ENCODE results near the gene FOCAD. TPM values are rescaled to one million over a fixed set of nuclear protein-coding genes. Genes with fewer than 3 reads are reported as not detected.

FOCAD gene
- total RNA-seq, 1 donor from 2014 or later: 104 TPM

- Mint-ChIP-seq H3K36me3 (ENCODE audit: unreplicated experiment) (no peaks in the 10 kb centered on the region), H3K4me1 (ENCODE audit: low read depth, unreplicated experiment) (no peaks in the 10 kb centered on the region), H3K27ac (ENCODE audit: unreplicated experiment) (no peak overlapping the region), H3K4me3 (ENCODE audit: unreplicated experiment) (no peak overlapping the region), H3K9me3 (ENCODE audit: unreplicated experiment) (no peaks in the 10 kb centered on the region), H3K27me3 (ENCODE audit: unreplicated experiment) (no peaks in the 10 kb centered on the region)
- no peak for TF ChIP-seq CTCF (IDR thresholded peaks at IDR 0.05; ENCODE audit: partially characterized antibody, unreplicated experiment)
- no peak for DNase-seq
These were observed 50.2 kb downstream of the FOCAD start for GRCh38 chr9:20734275-20734674.

GRCh38 chr9:20740304-20740703 lies 56.2 kb downstream of the FOCAD start:
- no peaks in the 10 kb centered on the region for H3K27me3 Mint-ChIP-seq (ENCODE audit: unreplicated experiment)
- DNase-seq: no peak
- no peak for TF ChIP-seq CTCF (IDR thresholded peaks at IDR 0.05; ENCODE audit: partially characterized antibody, unreplicated experiment)
- H3K36me3 Mint-ChIP-seq (ENCODE audit: unreplicated experiment): no peaks in the 10 kb centered on the region
- H3K9me3 Mint-ChIP-seq (ENCODE audit: unreplicated experiment): peaks cover 2% of the 10 kb centered on the region
- H3K4me1 Mint-ChIP-seq (ENCODE audit: low read depth, unreplicated experiment): no peaks in the 10 kb centered on the region
- H3K27ac Mint-ChIP-seq (ENCODE audit: unreplicated experiment): no peak overlapping the region
- H3K4me3 Mint-ChIP-seq (ENCODE audit: unreplicated experiment): no peak overlapping the region

GRCh38 chr9:20740929-20741582 lies 57.0 kb downstream of the FOCAD start:
- TF ChIP-seq CTCF (IDR thresholded peaks at IDR 0.05; ENCODE audit: partially characterized antibody, unreplicated experiment): no peak
- H3K27me3 Mint-ChIP-seq (ENCODE audit: unreplicated experiment): no peaks in the 10 kb centered on the region

DNA sequence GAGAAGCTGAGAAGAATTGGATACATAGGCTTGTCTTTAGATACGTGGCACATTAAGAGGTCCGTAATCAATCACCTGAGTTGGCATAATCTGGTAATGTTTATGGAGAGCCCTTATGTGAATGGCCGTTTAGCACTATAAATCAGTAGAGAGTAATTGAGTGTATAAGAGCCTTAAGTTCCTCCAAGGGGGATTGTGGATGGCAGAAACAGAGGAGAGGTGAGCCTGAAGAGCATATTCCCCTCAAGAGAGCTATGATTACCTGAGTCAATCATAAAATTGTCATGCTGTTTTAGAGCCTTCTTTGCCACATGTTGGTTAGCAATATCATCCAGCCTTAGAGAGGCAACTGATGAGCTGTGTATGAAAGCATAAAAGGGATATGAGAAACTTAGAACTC lies 58.8 kb downstream of the FOCAD start:
- H3K4me3 Mint-ChIP-seq (ENCODE audit: unreplicated experiment): no peak overlapping the region
- peaks cover 5% of the 10 kb centered on the region for H3K4me1 Mint-ChIP-seq (ENCODE audit: low read depth, unreplicated experiment)
- peaks cover 2% of the 10 kb centered on the region for H3K9me3 Mint-ChIP-seq (ENCODE audit: unreplicated experiment)
- no peak for DNase-seq
- no peaks in the 10 kb centered on the region for H3K27me3 Mint-ChIP-seq (ENCODE audit: unreplicated experiment)
- no peak for TF ChIP-seq CTCF (IDR thresholded peaks at IDR 0.05; ENCODE audit: partially characterized antibody, unreplicated experiment)
- no peak overlapping the region for H3K27ac Mint-ChIP-seq (ENCODE audit: unreplicated experiment)
- no peaks in the 10 kb centered on the region for H3K36me3 Mint-ChIP-seq (ENCODE audit: unreplicated experiment)

More at GRCh38 chr9:20740929-20741582, 57.0 kb downstream of the FOCAD start:
- no peak overlapping the region for H3K27ac Mint-ChIP-seq (ENCODE audit: unreplicated experiment)
- H3K4me1 Mint-ChIP-seq (ENCODE audit: low read depth, unreplicated experiment): peaks cover 5% of the 10 kb centered on the region
- H3K4me3 Mint-ChIP-seq (ENCODE audit: unreplicated experiment): no peak overlapping the region
- no peaks in the 10 kb centered on the region for H3K36me3 Mint-ChIP-seq (ENCODE audit: unreplicated experiment)
- DNase-seq: no peak
- peaks cover 2% of the 10 kb centered on the region for H3K9me3 Mint-ChIP-seq (ENCODE audit: unreplicated experiment)

GRCh38 chr9:20744036-20744630 lies 60.1 kb downstream of the FOCAD start:
- Mint-ChIP-seq H3K9me3 (ENCODE audit: unreplicated experiment) (peaks cover 2% of the 10 kb centered on the region), H3K27ac (ENCODE audit: unreplicated experiment) (no peak overlapping the region), H3K27me3 (ENCODE audit: unreplicated experiment) (no peaks in the 10 kb centered on the region), H3K4me3 (ENCODE audit: unreplicated experiment) (no peak overlapping the region), H3K36me3 (ENCODE audit: unreplicated experiment) (no peaks in the 10 kb centered on the region), H3K4me1 (ENCODE audit: low read depth, unreplicated experiment) (peaks cover 13% of the 10 kb centered on the region)
- DNase-seq: no peak
- TF ChIP-seq CTCF (IDR thresholded peaks at IDR 0.05; ENCODE audit: partially characterized antibody, unreplicated experiment): no peak
